ENCODE measurements around the gene ARPC4.

The ARPC4 gene

DNA sequence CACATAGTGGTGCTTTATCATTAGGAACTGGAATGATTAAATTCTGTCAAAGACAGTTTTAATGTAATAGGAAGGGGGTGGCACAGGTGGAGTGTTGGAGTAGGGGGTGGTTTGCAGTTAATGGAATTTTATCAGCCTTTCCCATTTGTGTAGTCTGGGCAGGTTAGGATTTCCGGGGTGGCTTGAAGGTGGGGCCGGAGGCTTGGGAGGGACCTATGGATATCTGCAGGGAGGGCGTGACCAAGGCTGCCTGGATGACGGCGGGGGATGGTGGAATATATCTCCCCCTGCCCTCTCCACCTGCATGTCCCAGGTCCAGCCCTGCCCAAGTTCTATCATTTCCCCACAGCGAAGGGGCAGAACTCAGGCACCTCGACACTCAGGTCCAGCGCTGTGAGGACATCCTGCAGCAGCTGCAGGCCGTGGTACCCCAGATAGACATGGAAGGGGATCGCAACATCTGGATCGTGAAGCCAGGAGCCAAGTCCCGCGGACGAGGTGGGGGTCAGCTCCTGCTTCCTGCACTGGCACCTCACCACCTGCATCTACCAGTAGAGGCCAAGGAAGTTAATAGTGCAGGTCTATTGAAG lies 32.7 kb downstream of the ARPC4 start:
- DNase-seq (ENCODE audit: low read depth): no peak
- H3K4me3 ChIP-seq (ENCODE audit: low read length): no peak overlapping the region
- TF ChIP-seq, protein P1, sequence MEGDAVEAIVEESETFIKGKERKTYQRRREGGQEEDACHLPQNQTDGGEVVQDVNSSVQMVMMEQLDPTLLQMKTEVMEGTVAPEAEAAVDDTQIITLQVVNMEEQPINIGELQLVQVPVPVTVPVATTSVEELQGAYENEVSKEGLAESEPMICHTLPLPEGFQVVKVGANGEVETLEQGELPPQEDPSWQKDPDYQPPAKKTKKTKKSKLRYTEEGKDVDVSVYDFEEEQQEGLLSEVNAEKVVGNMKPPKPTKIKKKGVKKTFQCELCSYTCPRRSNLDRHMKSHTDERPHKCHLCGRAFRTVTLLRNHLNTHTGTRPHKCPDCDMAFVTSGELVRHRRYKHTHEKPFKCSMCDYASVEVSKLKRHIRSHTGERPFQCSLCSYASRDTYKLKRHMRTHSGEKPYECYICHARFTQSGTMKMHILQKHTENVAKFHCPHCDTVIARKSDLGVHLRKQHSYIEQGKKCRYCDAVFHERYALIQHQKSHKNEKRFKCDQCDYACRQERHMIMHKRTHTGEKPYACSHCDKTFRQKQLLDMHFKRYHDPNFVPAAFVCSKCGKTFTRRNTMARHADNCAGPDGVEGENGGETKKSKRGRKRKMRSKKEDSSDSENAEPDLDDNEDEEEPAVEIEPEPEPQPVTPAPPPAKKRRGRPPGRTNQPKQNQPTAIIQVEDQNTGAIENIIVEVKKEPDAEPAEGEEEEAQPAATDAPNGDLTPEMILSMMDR (IDR thresholded peaks at IDR 0.05; ENCODE audit: insufficient read depth, low read depth, low read length, missing control alignments): no peak

DNA sequence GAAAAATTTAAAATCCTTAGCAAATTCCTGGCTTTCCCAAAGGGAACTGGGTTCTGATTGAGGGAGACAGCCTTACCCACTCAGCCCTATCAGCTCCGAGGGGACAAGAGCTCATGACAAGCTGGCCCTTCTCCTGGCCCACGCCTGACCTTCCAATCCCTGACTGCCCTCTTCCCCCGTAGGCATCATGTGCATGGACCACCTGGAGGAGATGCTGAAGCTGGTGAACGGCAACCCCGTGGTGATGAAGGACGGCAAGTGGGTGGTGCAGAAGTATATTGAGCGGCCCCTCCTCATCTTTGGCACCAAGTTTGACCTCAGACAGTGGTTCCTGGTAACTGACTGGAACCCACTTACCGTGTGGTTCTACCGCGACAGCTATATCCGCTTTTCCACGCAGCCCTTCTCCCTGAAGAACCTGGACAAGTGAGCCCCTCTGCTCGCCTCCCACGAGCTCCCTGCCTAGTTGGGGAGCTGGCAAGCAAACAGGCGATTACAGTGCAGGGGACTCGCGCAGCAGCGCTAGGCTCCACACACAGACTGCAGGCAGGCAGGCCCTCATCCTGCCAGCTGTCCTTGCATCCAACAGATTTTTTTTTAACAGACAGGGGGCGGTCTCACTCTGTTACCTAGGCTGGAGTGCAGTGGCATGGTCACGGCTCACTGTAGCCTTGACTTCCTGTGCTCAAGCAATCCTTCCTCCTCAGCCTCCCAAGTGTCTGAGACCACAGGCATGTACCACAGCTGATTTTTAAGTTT lies 34.1 kb downstream of the ARPC4 start:
- TF ChIP-seq, protein P1 (IDR thresholded peaks at IDR 0.05; ENCODE audit: insufficient read depth, low read depth, low read length, missing control alignments): peak; percentile 21
- peak; percentile 42 for DNase-seq (ENCODE audit: low read depth)
- no peak overlapping the region for H3K4me3 ChIP-seq (ENCODE audit: low read length)

DNA sequence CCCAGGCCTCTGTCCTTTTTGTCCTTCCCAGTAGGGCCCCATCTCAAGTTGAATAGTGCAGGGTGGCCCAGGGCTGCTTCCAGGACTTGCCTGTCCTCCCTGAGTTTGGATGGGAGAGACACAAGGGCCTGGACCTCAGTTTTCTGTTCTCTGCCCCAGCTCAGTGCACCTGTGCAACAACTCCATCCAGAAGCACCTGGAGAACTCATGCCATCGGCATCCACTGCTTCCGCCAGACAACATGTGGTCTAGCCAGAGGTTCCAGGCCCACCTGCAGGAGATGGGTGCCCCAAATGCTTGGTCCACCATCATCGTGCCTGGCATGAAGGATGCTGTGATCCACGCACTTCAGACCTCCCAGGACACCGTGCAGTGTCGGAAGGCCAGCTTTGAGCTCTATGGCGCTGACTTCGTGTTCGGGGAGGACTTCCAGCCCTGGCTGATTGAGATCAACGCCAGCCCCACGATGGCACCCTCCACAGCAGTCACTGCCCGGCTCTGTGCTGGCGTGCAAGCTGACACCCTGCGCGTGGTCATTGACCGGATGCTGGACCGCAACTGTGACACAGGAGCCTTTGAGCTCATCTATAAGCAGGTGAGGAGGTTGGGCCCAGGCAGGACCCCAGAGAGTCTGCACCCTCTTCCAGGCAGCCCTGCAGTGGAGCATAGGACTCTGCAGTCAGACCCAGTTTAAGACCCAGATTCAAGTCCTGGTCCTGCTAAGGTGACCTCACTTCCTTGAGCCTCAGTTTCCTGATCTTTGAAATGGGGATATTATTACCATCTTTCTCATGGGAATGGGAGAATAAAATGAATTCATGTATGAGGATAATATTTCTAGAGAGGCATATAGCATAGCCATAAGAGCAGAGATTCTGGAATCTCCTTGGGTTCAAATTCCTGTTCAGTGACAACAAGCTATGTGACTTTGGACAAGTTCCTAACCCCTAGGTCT lies 36.2 kb downstream of the ARPC4 start:
- TF ChIP-seq, protein P1 (IDR thresholded peaks at IDR 0.05; ENCODE audit: insufficient read depth, low read depth, low read length, missing control alignments): no peak
- DNase-seq (ENCODE audit: low read depth): no peak
- no peak overlapping the region for H3K4me3 ChIP-seq (ENCODE audit: low read length)

DNA sequence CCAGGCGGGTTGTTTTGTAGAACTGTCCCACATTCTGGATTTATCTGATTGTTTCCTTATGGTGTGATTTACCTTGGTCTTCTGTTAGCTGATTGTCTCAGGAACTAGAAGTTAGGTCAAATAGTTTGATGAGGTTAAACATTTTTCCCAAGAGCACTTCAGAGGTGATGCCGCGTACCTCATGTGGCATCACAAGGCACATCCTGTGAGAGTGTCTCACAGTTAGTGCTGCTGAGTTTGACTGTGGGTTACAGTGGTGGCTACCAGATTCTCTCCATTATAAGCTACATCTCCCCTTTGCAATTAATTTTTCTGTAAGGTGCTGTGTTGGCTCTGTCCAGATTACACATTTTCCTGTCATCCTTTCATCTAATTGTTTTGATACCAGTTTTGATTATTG lies 38.4 kb downstream of the ARPC4 start:
- H3K4me3 ChIP-seq (ENCODE audit: low read length): no peak overlapping the region
- no peak for DNase-seq (ENCODE audit: low read depth)
- TF ChIP-seq, protein P1 (IDR thresholded peaks at IDR 0.05; ENCODE audit: insufficient read depth, low read depth, low read length, missing control alignments): no peak

DNA sequence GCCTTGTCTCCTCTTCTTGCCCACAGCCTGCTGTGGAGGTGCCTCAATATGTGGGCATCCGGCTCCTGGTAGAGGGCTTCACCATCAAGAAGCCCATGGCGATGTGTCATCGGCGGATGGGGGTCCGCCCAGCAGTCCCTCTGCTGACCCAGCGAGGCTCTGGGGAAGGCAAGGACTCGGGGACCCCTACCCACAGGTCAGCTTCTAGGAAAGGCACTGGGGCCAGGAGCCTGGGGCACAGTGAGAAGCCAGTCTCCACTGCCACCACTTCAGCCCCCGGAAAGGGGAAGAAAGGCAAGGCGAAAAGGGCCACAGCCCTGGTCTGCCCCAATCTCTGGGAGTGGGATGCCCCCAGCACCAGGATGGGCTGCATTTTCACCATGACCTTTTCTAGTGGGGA lies 40.2 kb downstream of the ARPC4 start:
- H3K4me3 ChIP-seq (ENCODE audit: low read length): no peak overlapping the region
- TF ChIP-seq, protein P1 (IDR thresholded peaks at IDR 0.05; ENCODE audit: insufficient read depth, low read depth, low read length, missing control alignments): no peak
- no peak for DNase-seq (ENCODE audit: low read depth)

DNA sequence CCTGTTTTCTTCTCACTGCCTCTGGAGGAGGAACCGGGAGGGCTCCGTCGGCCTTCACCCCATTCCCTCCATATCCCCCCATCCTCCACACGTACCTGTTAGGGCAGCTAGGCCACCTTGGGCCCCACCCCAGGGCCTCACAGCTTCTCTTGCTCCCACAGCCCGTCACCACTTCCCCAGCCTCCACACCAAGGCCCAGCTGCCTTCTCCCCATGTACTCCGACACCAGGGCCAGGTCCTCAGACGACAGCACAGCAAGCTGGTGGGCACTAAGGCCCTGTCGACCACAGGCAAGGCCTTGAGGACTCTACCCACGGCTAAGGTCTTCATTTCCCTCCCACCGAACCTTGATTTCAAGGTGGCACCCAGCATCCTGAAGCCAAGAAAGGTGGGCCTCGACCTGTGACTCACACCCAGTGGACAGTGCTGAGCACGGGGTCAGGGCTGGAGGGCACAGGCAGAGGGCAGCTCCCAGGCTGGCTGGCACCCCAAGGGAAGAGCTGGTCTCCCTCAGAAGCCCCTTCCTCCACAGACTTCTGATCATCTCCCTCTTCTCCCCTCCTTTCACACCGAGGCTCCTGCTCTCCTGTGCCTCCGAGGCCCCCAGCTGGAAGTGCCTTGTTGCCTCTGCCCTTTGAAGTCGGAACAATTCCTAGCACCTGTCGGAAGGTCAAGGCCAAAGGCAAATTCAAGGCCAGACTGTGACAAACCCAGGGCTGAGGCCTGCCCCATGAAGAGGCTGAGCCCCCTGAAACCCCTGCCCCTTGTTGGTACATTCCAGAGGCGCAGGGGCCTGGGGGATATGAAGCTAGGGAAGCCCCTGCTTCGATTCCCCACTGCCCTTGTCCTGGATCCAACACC lies 41.9 kb downstream of the ARPC4 start:
- H3K4me3 ChIP-seq (ENCODE audit: low read length): no peak overlapping the region
- no peak for DNase-seq (ENCODE audit: low read depth)
- TF ChIP-seq, protein P1 (IDR thresholded peaks at IDR 0.05; ENCODE audit: insufficient read depth, low read depth, low read length, missing control alignments): no peak
